A549 (cell line): ENCODE measurements around the gene MYPOP. TPM values are rescaled to one million over a fixed set of nuclear protein-coding genes. Genes with fewer than 3 reads are reported as not detected.

Experiments used
- ATAC-seq, 2 experiments: fragments of 200-7000 bp in 1 of 2; fragments of >200 bp in 1 of 2; cut with Nextera tagmentation in 1 of 2; cut with Tn5 transposase in 1 of 2; 3 replicates each; pipeline versions ENCODE4 v1.8.0 to v1.9.1; 2018 to 2020; ENCODE audit warnings: mild to moderate bottlenecking in 1 of 2, moderate library complexity in 1 of 2
- CTCF ChIA-PET: fragments of 300-600 bp; sonication (Branson Sonifier 250); formaldehyde crosslinking; extraction: SDS; loops from one replicate; lab custom pipeline; 2021; ENCODE audit warnings: antibody characterized with exemption, inconsistent platforms; lab: Yijun Ruan, JAX
- POLR2A ChIA-PET: fragments of 350-600 bp; formaldehyde crosslinking; extraction: SDS; loops from one replicate; lab custom pipeline; 2021; ENCODE audit warnings: antibody characterized with exemption, inconsistent platforms; lab: Yijun Ruan, JAX
- DNase-seq, 2 experiments: peaks; one replicate each; pipeline versions ENCODE4 v3.0.0 to v3.0.0-alpha.2; 2011 to 2016; ENCODE audit warnings: low read depth in 1 of 2, low spot score in 1 of 2
- FAIRE-seq: peaks from 2 replicates; lab custom pipeline; 2011; peaks lifted over from hg19 to GRCh38; lab: Jason Lieb, UNC
- H3K27ac ChIP-seq, 2 experiments: fragments of >200 bp; sonication (Bioruptor Twin); formaldehyde crosslinking; 3 replicates each; pipeline ENCODE4 v1.5.1; 2016 to 2017
- H3K4me1 ChIP-seq: fragments of >200 bp; sonication (Bioruptor Twin); formaldehyde crosslinking; 3 replicates; pipeline ENCODE4 v1.6.1; 2016
- H3K4me2 ChIP-seq: fragments of >200 bp; sonication (Bioruptor Twin); formaldehyde crosslinking; 3 replicates; pipeline ENCODE4 v1.6.1; 2016
- H3K4me3 ChIP-seq: fragments of >200 bp; sonication (Bioruptor Twin); formaldehyde crosslinking; 3 replicates; pipeline ENCODE4 v1.5.1; 2016
- H3K9me3 ChIP-seq: fragments of >200 bp; sonication (Bioruptor Twin); formaldehyde crosslinking; 3 replicates; pipeline ENCODE4 v1.6.1; 2016
- ATOH8 ChIP-seq: fragments of 250-450 bp; sonication (Bioruptor Pico); IDR thresholded peaks from 2 replicates; pipeline ENCODE4 v1.5.0; 2020; ENCODE audit warnings: low read depth, mild to moderate bottlenecking, moderate library complexity
- BHLHE40 ChIP-seq: IDR thresholded peaks from 2 replicates; pipeline ENCODE4 v1.6.1; 2012; ENCODE audit warnings: low read depth, low read length, inconsistent platforms
- CHD2 ChIP-seq: fragments of 150-350 bp; IDR thresholded peaks from 2 replicates; pipeline ENCODE4 v1.6.1; 2014; ENCODE audit warnings: low read length; ENCODE audit not compliant: partially characterized antibody
- CHD4 ChIP-seq: fragments of 200-600 bp; sonication (generic); IDR thresholded peaks from 2 replicates; pipeline ENCODE4 v1.6.1; 2016; ENCODE audit warnings: antibody characterized with exemption, mild to moderate bottlenecking, borderline replicate concordance
- CTCF ChIP-seq: fragments of >200 bp; sonication (Bioruptor Twin); formaldehyde crosslinking; IDR thresholded peaks from 3 replicates; pipeline ENCODE4 v1.5.1; 2016
- EHMT2 ChIP-seq: fragments of 200-600 bp; sonication (generic); IDR thresholded peaks from 2 replicates; pipeline ENCODE4 v1.6.1; 2016; ENCODE audit warnings: antibody characterized with exemption, low read depth, mild to moderate bottlenecking, moderate library complexity
- ELK1 ChIP-seq: fragments of 150-350 bp; IDR thresholded peaks from 2 replicates; pipeline ENCODE4 v1.6.1; 2014; ENCODE audit warnings: low read depth, mild to moderate bottlenecking, low read length
- EP300 ChIP-seq, 2 experiments: fragments of >200 bp; sonication (Bioruptor Twin); formaldehyde crosslinking; IDR thresholded peaks; 2 replicates in 1 of 2; 3 replicates in 1 of 2; pipeline ENCODE4 v1.6.1; 2016 to 2017
- ESRRA ChIP-seq: fragments of 150-350 bp; IDR thresholded peaks from 2 replicates; pipeline ENCODE4 v1.6.1; 2014; ENCODE audit warnings: mild to moderate bottlenecking, low read length, borderline replicate concordance
- HEYL ChIP-seq: fragments of 250-450 bp; sonication (Bioruptor Pico); IDR thresholded peaks from 2 replicates; pipeline ENCODE4 v1.8.0; 2021; ENCODE audit warnings: mild to moderate bottlenecking, moderate library complexity
- HMGXB4 ChIP-seq: fragments of 250-450 bp; sonication (Bioruptor Pico); IDR thresholded peaks from 2 replicates; pipeline ENCODE4 v1.5.0; 2021; ENCODE audit warnings: mild to moderate bottlenecking, moderate library complexity, borderline replicate concordance
- HOXA7 ChIP-seq: fragments of 250-450 bp; sonication (Bioruptor Pico); IDR thresholded peaks from 2 replicates; pipeline ENCODE4 v1.5.0; 2020; ENCODE audit warnings: mild to moderate bottlenecking, moderate library complexity
- HOXB5 ChIP-seq: fragments of 250-450 bp; sonication (Bioruptor Pico); IDR thresholded peaks from 2 replicates; pipeline ENCODE4 v1.5.0; 2020; ENCODE audit warnings: mild to moderate bottlenecking, moderate library complexity
- JUN ChIP-seq, 2 experiments: fragments of >200 bp; sonication (Bioruptor Twin); formaldehyde crosslinking; IDR thresholded peaks; 2 replicates in 1 of 2; 3 replicates in 1 of 2; pipeline ENCODE4 v1.6.1; 2016 to 2017
- KDM5A ChIP-seq: fragments of 200-600 bp; sonication (generic); IDR thresholded peaks from 2 replicates; pipeline ENCODE4 v1.6.1; 2016; ENCODE audit warnings: antibody characterized with exemption, mild to moderate bottlenecking
- MAFK ChIP-seq: fragments of 450-650 bp; IDR thresholded peaks from 2 replicates; pipeline ENCODE4 v1.6.1; 2014; ENCODE audit not compliant: partially characterized antibody
- MAX ChIP-seq: IDR thresholded peaks from 2 replicates; pipeline ENCODE4 v1.6.1; 2012
- MAZ ChIP-seq: fragments of 150-350 bp; IDR thresholded peaks from 2 replicates; pipeline ENCODE4 v1.6.1; 2014; ENCODE audit warnings: antibody characterized with exemption, low read depth, low read length, borderline replicate concordance
- MYC ChIP-seq: IDR thresholded peaks from 2 replicates; pipeline ENCODE4 v1.6.1; 2012; ENCODE audit warnings: mild to moderate bottlenecking, inconsistent platforms, low read length, improper control_type of control experiment, borderline replicate concordance
- NPAS2 ChIP-seq: fragments of 250-450 bp; sonication (Bioruptor Pico); IDR thresholded peaks from 2 replicates; pipeline ENCODE4 v1.8.0; 2022; ENCODE audit warnings: mild to moderate bottlenecking, moderate library complexity, borderline replicate concordance
- NR3C1 ChIP-seq: fragments of >200 bp; sonication (Bioruptor Twin); formaldehyde crosslinking; IDR thresholded peaks from 3 replicates; pipeline ENCODE4 v1.6.1; 2017
- PBX3 ChIP-seq: IDR thresholded peaks from 2 replicates; pipeline ENCODE4 v1.6.1; 2012
- PHF8 ChIP-seq: fragments of 200-600 bp; sonication (generic); IDR thresholded peaks from 2 replicates; pipeline ENCODE4 v1.6.1; 2016; ENCODE audit warnings: low read depth, mild to moderate bottlenecking, antibody characterized with exemption, moderate library complexity, borderline replicate concordance
- RFX5 ChIP-seq: fragments of 450-650 bp; IDR thresholded peaks from 2 replicates; pipeline ENCODE4 v1.7.1; 2014; ENCODE audit warnings: antibody characterized with exemption, mild to moderate bottlenecking, moderate library complexity
- RNF2 ChIP-seq: fragments of 200-600 bp; sonication (generic); IDR thresholded peaks from 2 replicates; pipeline ENCODE4 v1.6.1; 2016; ENCODE audit warnings: low read depth, mild to moderate bottlenecking, antibody characterized with exemption, moderate library complexity, borderline replicate concordance
- TFCP2L1 ChIP-seq: fragments of 250-450 bp; sonication (Bioruptor Pico); IDR thresholded peaks from 2 replicates; pipeline ENCODE4 v1.5.0; 2021; ENCODE audit warnings: mild to moderate bottlenecking
- TP53 ChIP-seq: fragments of 250-450 bp; sonication (Bioruptor Pico); IDR thresholded peaks from 2 replicates; pipeline ENCODE4 v1.5.0; 2021; ENCODE audit warnings: mild to moderate bottlenecking, moderate library complexity
- USF2 ChIP-seq: fragments of 450-650 bp; IDR thresholded peaks from 2 replicates; pipeline ENCODE4 v1.6.1; 2014; ENCODE audit warnings: antibody characterized with exemption
- ZC3H11A ChIP-seq: fragments of 450-650 bp; IDR thresholded peaks from 2 replicates; pipeline ENCODE4 v1.6.1; 2014; ENCODE audit warnings: antibody characterized with exemption, mild to moderate bottlenecking
- ZFP36 ChIP-seq: fragments of 450-650 bp; IDR thresholded peaks from 2 replicates; pipeline ENCODE4 v1.6.1; 2014; ENCODE audit warnings: borderline replicate concordance; ENCODE audit not compliant: partially characterized antibody
- ZSCAN20 ChIP-seq: fragments of 250-450 bp; sonication (Bioruptor Pico); IDR thresholded peaks from 2 replicates; pipeline ENCODE4 v1.8.0; 2022; ENCODE audit warnings: mild to moderate bottlenecking, moderate library complexity
- WGBS: methylation state at CpG from one replicate; pipeline ENCODE4 v1.1.6; 2017; ENCODE audit errors: missing lambda C conversion rate; 5-methylcytosine and 5-hydroxymethylcytosine counted together
- polyA plus RNA-seq, 4 experiments: library from polyadenylated mRNA; depleted of rRNA in 3 of 4; stranded (reverse); fragments of >200 nt; fragmentation: RNase III in 1 of 4; extraction: RNeasy Plus Mini Kit Qiagen cat#74134 plus additional on column Dnase treatment in 1 of 4; gene quantifications; 2 replicates in 3 of 4; 3 replicates in 1 of 4; pipeline ENCODE4 v1.2.3, GENCODE V29; 2011 to 2017

The MYPOP gene
- polyA plus RNA-seq, 2 of the 4 experiments (the other 2 are of a cell fraction), result 2.1 to 10.5 TPM

- FAIRE-seq (no peak), ATAC-seq (peak; percentile 67 to 76), DNase-seq (peak; percentile 96 to 97)
- peak within 1 kb of the TSS; percentile 87 for H3K4me2 ChIP-seq
- H3K4me3 ChIP-seq, result peak within 1 kb of the TSS; percentile 87
- ChIA-PET CTCF (interaction anchor here (0.6 to 12.8 kb wide), 22 partner anchors 9 to 550 kb away, joined by 3 to 315 read pairs (median 4); partner anchors contain the start of genes FOXA3, MYPOP, RSPH6A and SIX5), POLR2A (interaction anchor here (0.6 to 2.8 kb wide), 16 partner anchors 17 to 1371 kb away, joined by 3 to 30 read pairs (median 5); partner anchors contain the start of genes CCDC61, FOXA3, MYPOP and SYMPK)
- no peaks in the 10 kb centered on the region for H3K9me3 ChIP-seq
- peaks cover 45% of the 10 kb centered on the region for H3K4me1 ChIP-seq
- WGBS, result 2% methylated on average over 18 of the region's 107 CpGs
- H3K27ac ChIP-seq, result peak within 1 kb of the TSS; percentile 95 to 97
- TF ChIP-seq TP53 (CRISPR knock-in tag) (no peak), CHD2 (no peak), BHLHE40 (no peak), MYC (no peak; the same call in 1 of the 2 replicates), NPAS2 (CRISPR knock-in tag) (no peak), CHD4 (0 out of 2 replicates have a peak, but pooled peaks have one; percentile 27), HEYL (no peak), NR3C1 (no peak), USF2 (no peak), RNF2 (no peak), MAFK (no peak), ZFP36 (no peak), TFCP2L1 (CRISPR knock-in tag) (no peak), ZC3H11A (no peak), ESRRA (no peak), CTCF (no peak), KDM5A (no peak), EHMT2 (no peak), EP300 (IDR thresholded peaks at IDR 0.05) (no peak; a peak in 1 of 5 replicates), ATOH8 (CRISPR knock-in tag) (peak; percentile 31; the same call in 1 of the 2 replicates), MAX (peak; percentile 64; the same call in 1 of the 2 replicates), PHF8 (peak; percentile 35; the same call in 1 of the 2 replicates), ZSCAN20 (CRISPR knock-in tag) (no peak), JUN (IDR thresholded peaks at IDR 0.05) (peak; percentile 51 to 57; a peak in 3 of 5 replicates), ELK1 (no peak), PBX3 (no peak), HOXB5 (CRISPR knock-in tag) (no peak), HOXA7 (no peak), MAZ (0 out of 2 replicates have a peak, but pooled peaks have one; percentile 61), RFX5 (peak; percentile 44; the same call in 1 of the 2 replicates), HMGXB4 (CRISPR knock-in tag) (no peak)
Observed at GRCh38 chr19:45885556-45886426, 16.6 kb downstream of the MYPOP start, which contains the start of gene IRF2BP1. IRF2BP1 (minus strand) TSS chr19:45886141; CDS start chr19:45885774, 367 bp downstream.
